ENCODE results near the gene TTC14.

The TTC14 gene

GRCh38 chr3:180646187-180646790 is 44.3 kb downstream of the TTC14 start:
- no peak for TF ChIP-seq REST (IDR thresholded peaks at IDR 0.05; ENCODE audit: insufficient read depth in 1 of 2, low read depth in 2 of 2, low read length in 2 of 2)
- TF ChIP-seq FOXP2 (optimal IDR thresholded peaks at IDR 0.05; ENCODE audit: borderline replicate concordance, extremely low read depth, extremely low read length, insufficient read depth), result no peak
- TF ChIP-seq POLR2AphosphoS5 (IDR thresholded peaks at IDR 0.05; ENCODE audit: low read depth, low read length), result no peak
- no peak for TF ChIP-seq SIN3A (IDR thresholded peaks at IDR 0.05; ENCODE audit: borderline replicate concordance, insufficient read depth, low read length)
- no peak for TF ChIP-seq TAF1 (IDR thresholded peaks at IDR 0.05; ENCODE audit: borderline replicate concordance, insufficient read depth, low read length)

GRCh38 chr3:180656406-180656805 is 54.4 kb downstream of the TTC14 start:
- TF ChIP-seq REST (IDR thresholded peaks at IDR 0.05; ENCODE audit: insufficient read depth in 1 of 2, low read depth in 2 of 2, low read length in 2 of 2) (no peak), SIN3A (IDR thresholded peaks at IDR 0.05; ENCODE audit: borderline replicate concordance, insufficient read depth, low read length) (no peak), TAF1 (IDR thresholded peaks at IDR 0.05; ENCODE audit: borderline replicate concordance, insufficient read depth, low read length) (no peak), FOXP2 (optimal IDR thresholded peaks at IDR 0.05; ENCODE audit: borderline replicate concordance, extremely low read depth, extremely low read length, insufficient read depth) (no peak), POLR2AphosphoS5 (IDR thresholded peaks at IDR 0.05; ENCODE audit: low read depth, low read length) (no peak)

- TF ChIP-seq SIN3A (IDR thresholded peaks at IDR 0.05; ENCODE audit: borderline replicate concordance, insufficient read depth, low read length) (no peak), REST (IDR thresholded peaks at IDR 0.05; ENCODE audit: insufficient read depth in 1 of 2, low read depth in 2 of 2, low read length in 2 of 2) (no peak), FOXP2 (optimal IDR thresholded peaks at IDR 0.05; ENCODE audit: borderline replicate concordance, extremely low read depth, extremely low read length, insufficient read depth) (no peak), TAF1 (IDR thresholded peaks at IDR 0.05; ENCODE audit: borderline replicate concordance, insufficient read depth, low read length) (no peak), POLR2AphosphoS5 (IDR thresholded peaks at IDR 0.05; ENCODE audit: low read depth, low read length) (no peak)
Observed at GRCh38 chr3:180657094-180657493, 55.1 kb downstream of the TTC14 start.

All from PFSK-1 (cell line).